Measurements from ENCODE around the gene REG4. TPM values are rescaled to one million over a fixed set of nuclear protein-coding genes. Genes with fewer than 3 reads are reported as not detected.

REG4 gene
- total and polyA plus RNA-seq, 2 of the 13 experiments (the other 11 are each of a cell fraction or from before 2014, with no cell fraction given), result not detected

GRCh38 chr1:119816407-119816806 lies 5.1 kb upstream of the REG4 start (continued):
- TF ChIP-seq MLXIP (CRISPR knock-in tag; IDR thresholded peaks at IDR 0.05; ENCODE audit: borderline replicate concordance) (no peak), ZHX2 (IDR thresholded peaks at IDR 0.05; ENCODE audit: low read depth) (no peak), ZHX2 (CRISPR knock-in tag; IDR thresholded peaks at IDR 0.05; ENCODE audit: borderline replicate concordance) (no peak), SALL2 (CRISPR knock-in tag; IDR thresholded peaks at IDR 0.05) (no peak), ZNF232 (CRISPR knock-in tag; IDR thresholded peaks at IDR 0.05; ENCODE audit: borderline replicate concordance) (no peak), ZNF383 (CRISPR knock-in tag; IDR thresholded peaks at IDR 0.05; ENCODE audit: borderline replicate concordance) (no peak), ZNF543 (CRISPR knock-in tag; IDR thresholded peaks at IDR 0.05) (0 out of 2 replicates have a peak, but pooled peaks have one; percentile 23), THAP9 (CRISPR knock-in tag; IDR thresholded peaks at IDR 0.05; ENCODE audit: borderline replicate concordance) (no peak), SMYD3 (CRISPR knock-in tag; IDR thresholded peaks at IDR 0.05) (no peak), GATA4 (IDR thresholded peaks at IDR 0.05; ENCODE audit: borderline replicate concordance, low read depth) (peak; percentile 66; the same call in 1 of the 2 replicates), BHLHE40 (IDR thresholded peaks at IDR 0.05; ENCODE audit: low read length) (no peak), ZNF44 (CRISPR knock-in tag; IDR thresholded peaks at IDR 0.05) (no peak), PAXIP1 (CRISPR knock-in tag; conservative IDR thresholded peaks at IDR 0.05) (peak; percentile 90)

All from HepG2 (cell line).